PC-9 (cell line): ENCODE data around the gene CRYL1.

ENCODE experiments used
- EZH2 ChIP-seq: fragments of 200-600 bp; sonication (generic); IDR thresholded peaks from 2 replicates; pipeline ENCODE4 v1.8.0; 2017; ENCODE audit warnings: antibody characterized with exemption, low read depth
- TF ChIP-seq, protein P1 (sequence below): fragments of 200-600 bp; sonication (generic); conservative IDR thresholded peaks from 2 replicates; pipeline ENCODE4 v1.6.1; 2017; ENCODE audit warnings: mixed run types, antibody characterized with exemption, mild to moderate bottlenecking, moderate library complexity

DNA sequence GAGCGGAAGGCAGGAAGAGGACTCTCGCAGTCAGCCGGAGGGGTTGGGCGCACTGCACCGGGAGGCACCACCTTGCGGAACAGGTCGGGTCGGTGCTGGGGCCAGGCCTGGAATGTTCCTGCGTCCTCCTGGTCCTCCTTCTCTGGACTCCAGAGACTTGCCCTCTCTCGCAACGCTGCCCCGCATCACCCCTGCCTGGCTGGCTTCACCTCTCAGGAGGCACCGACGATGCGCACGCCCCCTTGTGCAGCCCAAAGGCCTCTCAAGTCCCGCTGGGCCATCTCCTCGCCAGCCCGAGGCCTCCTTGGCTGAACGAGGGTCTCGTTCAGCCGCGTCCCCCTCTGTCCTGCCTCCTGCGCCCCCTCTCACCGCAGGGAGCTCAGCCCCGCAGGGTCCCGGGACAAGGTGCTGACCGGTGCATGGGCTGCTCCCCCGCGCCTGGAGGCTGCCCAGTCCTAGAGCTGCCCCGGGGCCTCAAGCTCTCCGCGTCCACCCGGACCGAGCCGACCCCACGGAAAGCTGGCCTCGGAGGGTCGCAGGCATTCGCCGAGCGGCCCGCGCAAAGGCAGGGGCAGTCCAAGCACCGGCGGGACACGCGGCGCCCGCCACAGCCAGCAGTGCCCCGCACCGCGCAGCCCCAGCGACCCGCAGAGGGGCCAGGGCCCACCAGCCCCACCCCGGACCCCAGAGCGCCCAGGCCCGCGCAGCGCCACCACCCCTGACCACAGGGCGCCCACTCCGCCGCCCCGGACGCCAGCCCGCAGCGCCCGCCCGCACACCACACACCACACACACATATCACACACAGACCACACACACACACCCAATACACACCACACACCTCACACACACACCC lies 133.8 kb downstream of the CRYL1 start:
- TF ChIP-seq, protein P1, sequence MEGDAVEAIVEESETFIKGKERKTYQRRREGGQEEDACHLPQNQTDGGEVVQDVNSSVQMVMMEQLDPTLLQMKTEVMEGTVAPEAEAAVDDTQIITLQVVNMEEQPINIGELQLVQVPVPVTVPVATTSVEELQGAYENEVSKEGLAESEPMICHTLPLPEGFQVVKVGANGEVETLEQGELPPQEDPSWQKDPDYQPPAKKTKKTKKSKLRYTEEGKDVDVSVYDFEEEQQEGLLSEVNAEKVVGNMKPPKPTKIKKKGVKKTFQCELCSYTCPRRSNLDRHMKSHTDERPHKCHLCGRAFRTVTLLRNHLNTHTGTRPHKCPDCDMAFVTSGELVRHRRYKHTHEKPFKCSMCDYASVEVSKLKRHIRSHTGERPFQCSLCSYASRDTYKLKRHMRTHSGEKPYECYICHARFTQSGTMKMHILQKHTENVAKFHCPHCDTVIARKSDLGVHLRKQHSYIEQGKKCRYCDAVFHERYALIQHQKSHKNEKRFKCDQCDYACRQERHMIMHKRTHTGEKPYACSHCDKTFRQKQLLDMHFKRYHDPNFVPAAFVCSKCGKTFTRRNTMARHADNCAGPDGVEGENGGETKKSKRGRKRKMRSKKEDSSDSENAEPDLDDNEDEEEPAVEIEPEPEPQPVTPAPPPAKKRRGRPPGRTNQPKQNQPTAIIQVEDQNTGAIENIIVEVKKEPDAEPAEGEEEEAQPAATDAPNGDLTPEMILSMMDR, result no peak
- TF ChIP-seq EZH2, result no peak
